GM10847 (cell line): ENCODE results near the gene PDZK1IP1.

Experiments used
- POLR2A ChIP-seq: IDR thresholded peaks from 2 replicates; pipeline ENCODE4 v1.6.1; 2011; ENCODE audit not compliant: insufficient read length; ENCODE audit errors: extremely low read depth

PDZK1IP1 gene

DNA sequence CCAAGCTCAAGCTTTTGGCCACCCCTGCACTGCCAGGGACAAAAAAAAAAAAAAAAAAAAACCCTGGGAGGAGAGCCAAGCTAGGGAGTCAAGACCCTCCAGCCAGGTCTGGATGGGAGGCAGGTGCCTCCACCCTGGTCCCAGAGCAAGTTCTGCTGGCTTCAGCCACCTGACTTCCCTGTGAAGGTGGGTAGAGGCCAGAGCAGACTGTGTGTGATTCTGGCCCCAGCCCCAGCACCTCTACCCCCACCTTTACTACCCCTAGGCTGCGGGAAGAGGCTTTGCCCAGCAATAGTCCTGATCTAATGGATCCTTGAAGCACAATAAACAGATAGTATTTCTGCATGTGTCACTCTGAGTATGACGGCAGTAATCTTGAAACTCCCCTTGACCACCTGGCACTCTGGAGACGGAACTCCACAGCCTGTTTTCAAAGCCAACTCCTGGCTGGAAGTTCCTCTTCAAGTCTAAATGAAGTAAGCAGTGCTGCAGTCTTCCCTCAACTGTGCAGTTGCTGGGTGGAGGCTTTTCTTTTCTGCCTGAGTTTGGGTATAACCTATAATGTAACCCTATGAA, 9.8 kb downstream of the PDZK1IP1 start:
- no peak for TF ChIP-seq POLR2A

DNA sequence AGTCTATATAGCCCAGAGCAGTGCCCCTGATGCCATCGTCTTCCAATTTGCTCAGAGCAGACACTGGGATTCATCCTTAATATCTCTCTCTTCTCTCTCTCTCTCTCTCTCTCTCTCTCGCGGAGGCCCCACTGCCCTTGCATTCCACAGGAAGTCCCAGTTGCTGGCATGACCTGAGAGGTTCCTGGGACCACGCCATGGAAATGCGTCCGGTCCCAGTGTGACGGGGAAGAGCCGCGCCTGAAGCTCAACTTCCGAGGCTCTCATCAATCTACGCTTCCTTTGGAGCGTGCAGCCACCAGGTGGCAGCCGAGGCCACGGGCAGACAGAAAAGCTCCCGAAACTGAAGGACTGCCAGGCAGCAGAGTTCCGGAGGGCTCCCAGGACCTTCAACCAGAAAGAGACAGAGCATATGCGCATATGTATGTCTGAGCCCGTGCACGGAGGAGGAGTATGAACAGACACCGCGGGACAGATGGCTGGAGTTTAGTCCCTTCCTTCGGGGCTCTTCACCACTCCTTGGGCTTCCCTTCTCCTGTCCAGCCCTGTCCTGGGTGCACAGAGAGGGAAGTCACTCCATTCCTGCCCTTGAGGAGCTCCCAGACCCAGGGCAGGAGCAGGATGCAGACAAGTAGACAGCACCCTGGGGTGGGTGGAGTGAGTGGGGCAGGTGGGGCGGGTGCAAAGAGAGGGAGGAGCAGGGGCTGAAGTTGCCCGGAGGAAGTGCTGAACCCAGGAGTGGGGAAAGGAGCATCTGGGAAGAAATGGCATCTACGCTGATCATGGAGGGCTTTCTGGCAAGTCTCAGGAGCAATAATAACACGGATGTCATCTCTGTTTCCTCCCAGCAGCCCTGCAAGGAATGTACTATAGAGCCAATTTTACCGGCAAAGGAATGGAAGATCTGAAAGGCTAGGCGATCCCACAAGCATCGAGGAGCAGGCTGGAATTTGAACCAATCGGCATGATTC, 10.5 kb downstream of the PDZK1IP1 start:
- TF ChIP-seq POLR2A: no peak

- TF ChIP-seq POLR2A: no peak
Measured at GRCh38 chr1:47178654-47179016, 11.2 kb downstream of the PDZK1IP1 start.

DNA sequence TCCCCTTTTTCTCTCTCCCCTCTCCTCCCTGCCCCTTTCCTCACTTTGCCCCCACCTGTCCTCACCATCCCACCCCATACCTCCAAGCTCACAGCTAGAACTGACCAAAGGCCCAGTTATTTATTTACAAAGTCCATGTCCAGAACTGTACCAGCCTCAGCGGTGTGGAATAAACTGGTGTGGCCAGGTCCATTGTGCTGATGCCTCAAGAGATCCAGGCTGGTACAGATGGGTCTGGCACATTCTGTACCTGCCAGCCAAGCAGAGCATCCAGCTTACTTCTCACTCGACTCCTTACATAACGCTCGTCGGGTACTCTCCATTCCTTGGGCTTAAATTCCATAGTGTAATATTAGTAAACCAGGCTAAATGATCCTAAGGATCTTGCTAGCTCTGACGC, 11.8 kb downstream of the PDZK1IP1 start:
- no peak for TF ChIP-seq POLR2A

DNA sequence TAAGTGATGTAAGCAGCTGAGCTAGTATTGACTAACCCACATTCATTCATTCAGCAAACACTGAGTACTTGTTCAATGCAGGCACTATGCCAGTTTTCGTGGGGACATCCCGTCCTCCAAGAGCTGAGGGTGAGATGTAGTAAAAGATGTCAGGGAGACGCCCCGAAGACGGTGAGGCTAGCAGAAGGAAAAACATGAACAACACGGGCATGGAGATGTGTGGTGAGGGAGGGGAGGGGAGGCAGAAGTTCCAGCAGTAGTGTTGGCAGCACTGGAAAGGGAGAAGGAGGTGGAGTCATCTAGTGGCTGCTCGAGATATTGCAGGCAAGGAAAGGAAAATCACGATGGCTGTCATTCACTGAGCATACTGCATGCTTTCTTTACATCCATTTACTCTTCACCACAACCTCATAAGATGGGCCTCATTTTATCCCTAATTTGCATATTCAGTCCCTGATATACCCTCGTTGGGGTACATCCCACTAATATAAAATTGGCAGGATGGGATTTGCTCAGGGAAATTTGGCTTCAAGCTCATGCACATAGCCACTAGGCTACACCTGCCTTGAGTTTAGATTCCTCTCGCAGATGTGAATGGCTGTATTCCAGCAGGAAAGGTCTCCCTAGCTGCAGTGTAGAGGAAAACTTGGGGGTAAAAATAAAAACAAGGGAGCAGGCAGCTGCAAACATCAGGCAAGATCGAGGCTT, 14.5 kb downstream of the PDZK1IP1 start:
- no peak for TF ChIP-seq POLR2A

- TF ChIP-seq POLR2A: no peak
Measured at GRCh38 chr1:47174656-47175020, 15.2 kb downstream of the PDZK1IP1 start.

GRCh38 chr1:47172782-47173181, 17.1 kb downstream of the PDZK1IP1 start:
- no peak for TF ChIP-seq POLR2A

DNA sequence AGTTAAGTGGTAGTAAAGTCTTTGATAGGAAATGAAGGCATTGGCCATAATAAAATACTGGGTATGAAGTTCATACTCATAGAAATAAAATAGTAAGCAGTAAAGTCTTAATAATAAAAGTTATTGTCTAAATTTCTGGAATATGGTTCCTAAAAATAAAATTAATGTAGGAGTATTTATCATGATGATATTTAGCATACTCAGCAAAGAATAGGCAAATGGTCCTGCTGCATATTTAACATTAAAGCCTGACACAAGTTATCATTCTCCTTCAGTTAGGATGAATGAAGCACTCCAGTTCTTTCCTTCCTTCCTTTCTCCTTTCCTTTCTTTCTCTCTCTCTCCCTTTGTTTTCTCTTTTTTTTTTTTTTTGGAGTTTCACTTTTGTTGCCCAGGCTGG, 25.3 kb downstream of the PDZK1IP1 start:
- no peak for TF ChIP-seq POLR2A

GRCh38 chr1:47161298-47162040, 28.4 kb downstream of the PDZK1IP1 start:
- no peak for TF ChIP-seq POLR2A

DNA sequence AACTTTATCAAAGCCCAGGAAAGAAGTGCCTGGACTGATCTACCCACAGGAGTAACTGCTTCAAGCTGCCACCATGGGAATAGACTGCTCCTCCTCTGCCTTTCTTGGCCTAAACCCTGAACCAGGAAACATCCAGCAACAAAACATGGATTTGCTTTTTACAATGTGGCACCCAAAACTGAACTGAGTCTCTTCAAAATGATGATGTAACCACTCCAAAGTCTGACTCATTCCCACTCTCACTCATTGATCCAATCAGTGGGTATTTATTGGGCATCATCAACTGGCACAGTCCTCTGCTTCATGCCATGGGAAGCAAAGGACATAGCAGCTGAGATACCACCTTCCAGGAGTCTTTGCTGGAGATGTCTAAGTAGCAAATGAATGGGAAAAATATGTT, 29.1 kb downstream of the PDZK1IP1 start:
- no peak for TF ChIP-seq POLR2A

DNA sequence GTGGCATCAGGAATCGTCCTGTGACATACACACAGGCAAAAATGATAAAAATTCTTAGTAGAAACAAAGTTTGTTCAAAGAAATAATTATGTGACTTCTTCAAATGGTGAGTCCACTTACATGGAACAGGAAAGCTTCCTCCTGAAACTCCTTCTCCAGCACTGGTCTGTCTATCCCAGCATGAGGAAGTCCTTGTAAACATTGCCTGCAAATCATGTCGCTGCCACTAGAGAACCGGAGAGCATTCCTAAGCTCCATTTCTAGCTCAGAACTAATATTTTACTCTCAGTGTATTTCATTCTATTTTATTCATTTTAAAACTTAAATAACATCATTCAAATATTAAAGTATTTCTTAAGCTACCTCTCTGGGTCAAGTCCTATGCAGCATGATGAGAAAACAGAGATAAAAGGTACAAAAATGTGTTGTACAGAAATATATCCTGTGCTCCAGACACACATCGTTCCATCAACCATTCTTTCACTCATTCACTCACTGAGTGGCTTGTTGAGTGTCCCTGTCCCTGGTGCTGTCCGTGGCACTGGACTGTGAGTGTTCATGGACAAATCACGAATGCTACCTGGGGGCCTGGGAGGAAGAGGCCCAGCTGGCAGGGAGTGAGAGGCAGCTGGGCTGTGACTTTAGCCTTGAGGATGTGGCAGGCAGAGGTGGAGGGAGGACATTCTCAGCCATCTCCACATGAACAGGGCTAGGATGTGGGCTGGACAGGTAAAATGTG, 42.6 kb downstream of the PDZK1IP1 start:
- no peak for TF ChIP-seq POLR2A

- TF ChIP-seq POLR2A: no peak
Measured at GRCh38 chr1:47137925-47138615, 51.8 kb downstream of the PDZK1IP1 start.

GRCh38 chr1:47137198-47137597, 52.6 kb downstream of the PDZK1IP1 start, which contains the start of gene CYP4A22:
Gene CYP4A22 (plus strand): TSS chr1:47137441. CDS start chr1:47137486, 45 bp downstream.
- no peak for TF ChIP-seq POLR2A
